Dermis microvascular lymphatic vessel endothelial cell (primary cell): ENCODE results near the gene PHTF1. TPM values are rescaled to one million over a fixed set of nuclear protein-coding genes. Genes with fewer than 3 reads are reported as not detected.
"Not testable (repeated sequence)": the region's sequence is repeated elsewhere in the genome, so short reads cannot be mapped to it uniquely, and the experiment has no call there.

ENCODE experiments used
- DNase-seq, 2 donors: peaks; one replicate each; pipeline versions ENCODE4 v3.0.0 to v3.0.0-alpha.2; 2010; ENCODE audit warnings: low read depth in 2 of 2
- total RNA-seq: library from RNA; depleted of rRNA; stranded (reverse); fragments of >200 nt; gene quantifications from 2 replicates; pipeline ENCODE4 v1.2.1, GENCODE V29; 2014

The PHTF1 gene
- total RNA-seq, 1 donor from 2014 or later = 31.8 TPM

GRCh38 chr1:113732802-113733201 lies 26.5 kb downstream of the PHTF1 start:
- no peak for DNase-seq

GRCh38 chr1:113721010-113721409 lies 38.3 kb downstream of the PHTF1 start:
- no peak for DNase-seq

- not testable (repeated sequence) for DNase-seq
Measured at GRCh38 chr1:113718621-113719020, 40.7 kb downstream of the PHTF1 start.

DNA sequence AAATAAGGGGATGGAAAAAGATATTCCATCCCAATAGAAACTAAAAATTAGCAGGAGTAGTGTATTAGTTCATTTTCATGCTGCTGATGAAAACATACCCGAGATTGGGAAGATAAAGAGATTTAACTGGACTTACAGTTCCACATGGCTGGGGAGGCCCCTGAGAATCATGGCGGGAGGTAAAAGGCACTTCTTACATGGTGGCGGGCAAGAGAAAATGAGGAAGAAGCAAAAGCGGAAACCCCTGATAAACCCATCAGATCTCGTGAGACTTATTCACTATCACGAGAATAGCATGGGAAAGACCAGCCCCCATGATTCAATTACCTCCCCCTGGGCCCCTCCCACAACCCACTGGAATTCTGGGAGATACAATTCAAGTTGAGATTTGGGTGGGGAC lies 41.8 kb downstream of the PHTF1 start:
- DNase-seq = not testable (repeated sequence)

GRCh38 chr1:113714606-113715269 lies 44.5 kb downstream of the PHTF1 start:
- DNase-seq = no peak

DNA sequence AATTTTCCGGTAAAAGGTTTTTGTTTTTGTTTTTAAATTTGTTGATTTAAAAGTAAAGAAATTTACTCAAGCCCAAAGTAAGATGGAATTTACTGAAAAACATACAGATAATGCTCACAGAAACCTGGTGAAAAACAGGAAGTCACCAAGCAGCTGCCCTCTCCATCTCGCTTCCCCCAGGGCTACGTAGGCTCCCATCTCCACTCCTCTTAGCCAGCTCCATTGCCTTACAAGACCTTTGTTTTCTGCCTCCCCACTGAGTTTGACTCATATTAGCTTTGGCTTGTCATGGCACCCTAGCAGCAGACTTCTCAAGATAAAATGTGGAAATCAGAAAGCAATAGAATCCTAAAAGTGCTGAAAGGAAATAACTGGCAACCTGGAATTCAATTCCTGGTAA lies 57.9 kb downstream of the PHTF1 start:
- peak in 1 of 2 donors; percentile 3 for DNase-seq

DNA sequence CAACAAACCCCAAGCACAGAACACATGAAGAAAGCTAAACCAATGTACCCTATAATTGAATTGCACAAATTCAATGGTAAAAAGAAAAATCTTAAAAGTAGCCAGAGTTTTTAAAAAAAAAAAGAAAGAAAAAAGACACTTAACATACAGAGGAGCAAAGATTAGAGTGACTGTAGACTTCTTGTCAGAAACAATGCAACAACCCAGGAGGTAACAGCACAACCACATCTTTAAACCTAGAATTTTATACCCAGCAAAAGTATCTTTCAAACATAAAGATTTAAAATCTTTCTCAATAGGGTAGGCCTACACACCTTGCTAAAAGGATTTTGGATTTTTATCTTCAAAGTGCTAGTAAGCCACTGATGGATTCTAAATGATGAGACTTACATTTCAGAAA lies 64.4 kb downstream of the PHTF1 start:
- DNase-seq = no peak

- no peak for DNase-seq
Measured at GRCh38 chr1:113692824-113693431, 66.4 kb downstream of the PHTF1 start.

GRCh38 chr1:113692342-113692741 lies 66.9 kb downstream of the PHTF1 start:
- DNase-seq = no peak

GRCh38 chr1:113691184-113691583 lies 68.1 kb downstream of the PHTF1 start:
- no peak for DNase-seq

DNA sequence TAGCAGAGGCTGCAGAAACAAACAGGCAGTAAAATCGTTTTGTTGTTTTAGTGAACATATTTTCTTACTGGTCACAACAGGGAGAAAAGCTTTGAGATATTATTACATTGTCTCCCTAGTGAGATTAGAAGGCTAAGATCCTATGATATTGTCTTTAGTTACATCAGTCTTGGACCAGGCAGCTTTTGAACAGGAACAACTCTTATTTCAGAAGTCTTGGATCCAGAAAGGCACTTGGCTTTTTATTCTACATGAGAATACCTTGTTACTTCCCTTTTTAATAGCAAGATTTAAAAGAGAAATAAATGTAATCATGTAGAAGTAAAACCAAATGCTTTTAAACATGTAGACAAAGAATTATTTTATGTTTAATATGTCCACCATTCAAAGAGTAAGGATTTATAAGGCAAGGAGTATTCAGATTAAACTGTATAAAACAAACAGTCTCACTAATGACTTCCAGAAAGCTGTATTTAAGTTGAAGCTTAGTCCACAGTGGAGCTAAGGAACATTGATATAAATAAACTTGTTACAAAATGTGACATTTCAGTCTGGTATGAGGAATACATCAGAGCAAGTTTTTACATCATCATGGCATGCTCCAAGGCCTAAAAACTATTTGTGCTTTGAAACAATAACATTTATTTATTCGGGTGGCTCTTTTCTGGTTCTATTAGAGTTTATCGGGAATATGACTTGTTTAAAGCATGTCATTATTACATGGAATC lies 72.2 kb downstream of the PHTF1 start:
- no peak for DNase-seq

- DNase-seq = peak; percentile 69 to 91
Measured at GRCh38 chr1:113684153-113684541, 75.1 kb downstream of the PHTF1 start.

DNA sequence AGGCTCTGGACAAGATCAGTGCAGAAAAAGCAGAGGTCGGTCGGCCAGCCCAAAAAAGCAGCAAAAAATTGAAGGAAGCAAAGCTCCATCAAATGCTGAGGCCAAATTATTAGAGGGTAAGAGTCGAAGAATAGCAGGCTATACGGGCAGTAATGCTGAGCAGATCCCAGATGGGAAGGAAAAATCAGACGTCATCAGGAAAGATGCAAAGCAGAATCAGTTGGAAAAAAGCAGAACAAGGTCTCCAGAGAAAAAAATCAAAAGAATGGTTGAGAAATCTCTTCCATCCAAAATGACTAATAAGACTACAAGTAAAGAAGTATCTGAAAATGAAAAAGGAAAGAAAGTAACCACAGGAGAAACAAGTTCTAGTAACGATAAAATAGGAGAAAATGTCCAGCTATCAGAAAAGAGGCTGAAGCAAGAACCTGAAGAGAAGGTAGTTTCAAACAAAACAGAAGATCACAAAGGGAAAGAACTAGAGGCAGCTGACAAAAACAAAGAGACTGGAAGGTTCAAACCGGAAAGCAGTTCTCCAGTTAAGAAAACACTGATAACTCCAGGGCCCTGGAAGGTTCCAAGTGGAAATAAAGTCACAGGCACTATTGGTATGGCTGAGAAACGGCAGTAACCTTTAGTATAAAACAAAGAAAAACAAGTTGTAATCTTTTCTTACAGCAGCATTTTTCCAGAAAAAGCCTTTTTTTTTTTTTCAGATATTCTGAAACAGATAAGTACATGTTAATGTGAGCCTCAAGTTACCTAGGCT lies 75.7 kb downstream of the PHTF1 start:
- peak in 1 of 2 donors; percentile 87 for DNase-seq

DNA sequence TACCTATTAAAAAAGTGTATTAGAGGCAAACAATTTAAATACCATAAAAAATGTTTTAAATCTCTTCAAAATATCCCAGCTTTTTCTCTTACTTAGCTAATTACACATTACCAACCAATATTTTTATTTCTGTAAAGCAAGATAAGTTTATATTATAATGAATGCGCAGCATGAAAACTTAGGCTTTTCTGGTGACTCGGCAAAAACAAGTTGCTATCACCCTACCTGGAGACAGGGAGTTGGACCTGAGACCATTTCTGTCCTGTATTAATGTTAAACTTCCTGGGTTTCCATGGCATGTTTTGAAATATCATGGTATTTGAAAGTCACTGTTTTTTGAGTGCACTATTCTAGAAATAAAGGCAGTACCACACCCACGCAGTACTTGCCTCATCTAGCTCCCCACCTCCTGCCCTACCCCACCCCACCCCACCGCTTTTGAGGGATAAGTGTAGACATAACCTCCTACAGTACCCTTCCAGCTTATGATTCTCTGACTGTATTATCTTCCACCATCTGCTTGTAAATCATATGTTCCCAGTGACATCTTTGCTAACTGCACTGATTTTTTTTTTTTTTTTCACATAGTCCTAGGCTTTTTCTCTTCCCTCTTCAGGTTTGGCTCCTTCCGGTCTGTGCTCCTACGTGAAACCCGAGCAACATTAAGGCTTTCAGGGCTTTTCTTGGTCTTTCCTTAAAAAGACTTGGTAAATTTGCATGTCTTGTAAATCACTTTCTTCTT lies 77.5 kb downstream of the PHTF1 start:
- DNase-seq = no peak

DNA sequence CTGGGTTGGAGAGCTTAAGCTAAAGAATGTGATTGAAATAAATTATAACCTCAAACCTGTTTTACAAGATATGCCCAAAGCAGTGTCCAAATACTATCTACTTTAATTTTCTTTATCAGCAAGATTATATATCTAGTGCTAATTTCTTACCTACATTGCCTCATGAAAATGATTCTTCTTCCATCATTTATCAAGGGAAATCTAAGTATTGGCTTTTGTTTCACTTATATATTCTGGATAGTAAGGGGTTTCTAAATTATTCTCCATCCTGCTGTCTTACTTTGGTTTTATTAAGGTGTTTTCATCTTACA lies 81.2 kb downstream of the PHTF1 start:
- DNase-seq = no peak

- DNase-seq = peak; percentile 45 to 85
Measured at GRCh38 chr1:113677250-113678158, 81.8 kb downstream of the PHTF1 start.

DNA sequence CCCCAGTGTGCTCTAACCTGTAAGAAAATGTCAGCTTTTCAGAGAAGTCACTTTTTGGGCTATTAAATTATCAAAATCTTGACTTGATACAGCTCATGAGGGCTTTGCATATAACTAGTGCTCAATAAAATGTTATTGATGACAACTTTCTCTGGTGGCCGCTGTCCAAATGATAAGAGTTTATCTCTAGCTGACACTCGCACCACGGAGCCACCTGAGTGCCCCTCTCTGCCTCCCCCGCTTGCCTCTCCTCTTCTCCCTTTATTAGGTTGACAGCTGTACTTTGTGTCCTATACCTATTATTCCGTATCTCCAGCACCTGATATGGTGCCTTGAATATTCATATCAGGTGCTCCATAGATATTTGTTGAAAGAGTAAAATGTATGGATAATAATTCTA lies 82.8 kb downstream of the PHTF1 start:
- no peak for DNase-seq

DNA sequence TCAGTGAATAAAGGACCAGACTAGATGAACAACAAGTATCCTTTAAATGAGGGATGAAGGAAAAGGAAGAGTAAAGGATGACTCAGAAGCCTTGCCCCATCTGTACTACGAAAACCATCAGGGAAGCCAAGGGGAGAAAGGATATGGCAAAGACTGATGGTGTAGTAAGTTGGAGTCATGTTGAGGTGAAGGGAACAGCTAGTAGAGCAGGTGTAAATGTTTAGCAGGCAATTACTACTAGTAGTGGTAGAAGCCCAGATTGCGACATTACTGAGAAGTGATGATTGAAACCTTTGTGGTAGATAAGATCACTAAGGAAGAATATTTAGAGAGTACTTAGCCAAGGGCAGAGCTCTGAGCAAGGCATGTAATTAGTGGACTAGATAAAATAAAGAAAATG lies 84.0 kb downstream of the PHTF1 start:
- no peak for DNase-seq

- DNase-seq = no peak
Measured at GRCh38 chr1:113674591-113674990, 84.7 kb downstream of the PHTF1 start.

DNA sequence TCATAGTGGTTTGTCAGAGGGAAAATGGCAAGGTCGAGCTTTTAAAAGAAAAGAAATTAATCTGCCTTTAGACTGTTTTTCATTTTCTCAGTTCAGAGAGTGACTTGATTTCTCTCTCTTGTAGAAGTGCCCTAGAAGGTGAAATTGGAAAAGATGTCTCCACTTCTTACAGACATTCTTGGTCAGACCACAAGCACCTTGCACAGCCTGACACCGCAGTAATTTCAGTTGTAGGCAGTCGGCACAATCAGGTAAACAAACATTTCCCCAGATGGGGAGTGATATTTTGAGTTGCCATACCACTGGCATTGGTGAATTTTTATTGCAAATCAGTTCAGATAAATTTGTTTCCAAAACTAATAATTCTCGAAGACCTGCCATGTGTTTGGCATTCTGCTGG lies 86.8 kb downstream of the PHTF1 start:
- no peak for DNase-seq
